ENCODE results near the gene APEH.

The APEH gene

GRCh38 chr3:49707113-49707480, 32.9 kb downstream of the APEH start:
- Histone ChIP-seq H3K4me2 (ENCODE audit: low read depth, low read length, poor library complexity, severe bottlenecking) (no peak overlapping the region), H3K9me3 (ENCODE audit: insufficient read depth, low read length) (no peaks in the 10 kb centered on the region), H3K9ac (ENCODE audit: low read length) (no peak overlapping the region), H3K36me3 (ENCODE audit: low read length) (no peaks in the 10 kb centered on the region), H2AFZ (ENCODE audit: low read depth, low read length, severe bottlenecking) (no peak overlapping the region), H3K27me3 (ENCODE audit: low read length) (no peaks in the 10 kb centered on the region), H3K9me2 (replicated peaks; ENCODE audit: insufficient read depth, low read length) (no peaks in the 10 kb centered on the region), H3K27ac (ENCODE audit: low read depth, low read length) (no peak overlapping the region), H3K79me2 (ENCODE audit: insufficient read depth, low read length) (no peaks in the 10 kb centered on the region), H4K20me1 (ENCODE audit: low read depth, low read length) (no peaks in the 10 kb centered on the region), H3F3A (ENCODE audit: insufficient read depth) (no peaks in the 10 kb centered on the region), H3K4me3 (ENCODE audit: insufficient read depth, low read length, poor library complexity, severe bottlenecking) (no peak overlapping the region)
- TF ChIP-seq EZH2phosphoT487 (conservative IDR thresholded peaks at IDR 0.05; ENCODE audit: low read length), result no peak
- no peak for TF ChIP-seq CTCF (IDR thresholded peaks at IDR 0.05; ENCODE audit: insufficient read depth, low read length, poor library complexity, severe bottlenecking)

GRCh38 chr3:49709852-49710251, 35.7 kb downstream of the APEH start:
- Histone ChIP-seq H3K4me2 (ENCODE audit: low read depth, low read length, poor library complexity, severe bottlenecking) (no peak overlapping the region), H3K27ac (ENCODE audit: low read depth, low read length) (no peak overlapping the region), H2AFZ (ENCODE audit: low read depth, low read length, severe bottlenecking) (no peak overlapping the region), H3K79me2 (ENCODE audit: insufficient read depth, low read length) (no peaks in the 10 kb centered on the region), H3K9me2 (replicated peaks; ENCODE audit: insufficient read depth, low read length) (no peaks in the 10 kb centered on the region), H3F3A (ENCODE audit: insufficient read depth) (no peaks in the 10 kb centered on the region), H3K27me3 (ENCODE audit: low read length) (no peaks in the 10 kb centered on the region), H3K9me3 (ENCODE audit: insufficient read depth, low read length) (no peaks in the 10 kb centered on the region), H3K36me3 (ENCODE audit: low read length) (no peaks in the 10 kb centered on the region), H3K4me3 (ENCODE audit: insufficient read depth, low read length, poor library complexity, severe bottlenecking) (no peak overlapping the region), H4K20me1 (ENCODE audit: low read depth, low read length) (no peaks in the 10 kb centered on the region), H3K9ac (ENCODE audit: low read length) (no peak overlapping the region)
- TF ChIP-seq CTCF (IDR thresholded peaks at IDR 0.05; ENCODE audit: insufficient read depth, low read length, poor library complexity, severe bottlenecking) (no peak), EZH2phosphoT487 (conservative IDR thresholded peaks at IDR 0.05; ENCODE audit: low read length) (no peak)

GRCh38 chr3:49711489-49711888, 37.3 kb downstream of the APEH start:
- Histone ChIP-seq H2AFZ (ENCODE audit: low read depth, low read length, severe bottlenecking) (no peak overlapping the region), H3K9me3 (ENCODE audit: insufficient read depth, low read length) (no peaks in the 10 kb centered on the region), H3K9me2 (replicated peaks; ENCODE audit: insufficient read depth, low read length) (no peaks in the 10 kb centered on the region), H4K20me1 (ENCODE audit: low read depth, low read length) (no peaks in the 10 kb centered on the region), H3K36me3 (ENCODE audit: low read length) (no peaks in the 10 kb centered on the region), H3K27ac (ENCODE audit: low read depth, low read length) (no peak overlapping the region), H3K27me3 (ENCODE audit: low read length) (no peaks in the 10 kb centered on the region), H3F3A (ENCODE audit: insufficient read depth) (no peaks in the 10 kb centered on the region), H3K9ac (ENCODE audit: low read length) (no peak overlapping the region), H3K4me2 (ENCODE audit: low read depth, low read length, poor library complexity, severe bottlenecking) (no peak overlapping the region), H3K4me3 (ENCODE audit: insufficient read depth, low read length, poor library complexity, severe bottlenecking) (no peak overlapping the region), H3K79me2 (ENCODE audit: insufficient read depth, low read length) (no peaks in the 10 kb centered on the region)
- no peak for TF ChIP-seq CTCF (IDR thresholded peaks at IDR 0.05; ENCODE audit: insufficient read depth, low read length, poor library complexity, severe bottlenecking)
- TF ChIP-seq EZH2phosphoT487 (conservative IDR thresholded peaks at IDR 0.05; ENCODE audit: low read length), result no peak

- Histone ChIP-seq H3K9ac (ENCODE audit: low read length) (no peak overlapping the region), H3K9me2 (replicated peaks; ENCODE audit: insufficient read depth, low read length) (no peaks in the 10 kb centered on the region)
Observed at GRCh38 chr3:49712166-49712565, 38.0 kb downstream of the APEH start.

More at GRCh38 chr3:49712166-49712565, 38.0 kb downstream of the APEH start:
- H4K20me1 ChIP-seq (ENCODE audit: low read depth, low read length), result no peaks in the 10 kb centered on the region
- no peaks in the 10 kb centered on the region for H3K79me2 ChIP-seq (ENCODE audit: insufficient read depth, low read length)
- H3F3A ChIP-seq (ENCODE audit: insufficient read depth), result no peaks in the 10 kb centered on the region
- no peaks in the 10 kb centered on the region for H3K9me3 ChIP-seq (ENCODE audit: insufficient read depth, low read length)
- H3K27me3 ChIP-seq (ENCODE audit: low read length), result no peaks in the 10 kb centered on the region
- H3K27ac ChIP-seq (ENCODE audit: low read depth, low read length), result no peak overlapping the region
- TF ChIP-seq EZH2phosphoT487 (conservative IDR thresholded peaks at IDR 0.05; ENCODE audit: low read length) (no peak), CTCF (IDR thresholded peaks at IDR 0.05; ENCODE audit: insufficient read depth, low read length, poor library complexity, severe bottlenecking) (no peak)
- no peak overlapping the region for H2AFZ ChIP-seq (ENCODE audit: low read depth, low read length, severe bottlenecking)
- H3K4me2 ChIP-seq (ENCODE audit: low read depth, low read length, poor library complexity, severe bottlenecking), result no peak overlapping the region
- no peak overlapping the region for H3K4me3 ChIP-seq (ENCODE audit: insufficient read depth, low read length, poor library complexity, severe bottlenecking)
- H3K36me3 ChIP-seq (ENCODE audit: low read length), result no peaks in the 10 kb centered on the region
